ENCODE measurements around the gene MACROD2.

- TF ChIP-seq CTCF (IDR thresholded peaks at IDR 0.05) = no peak
- TF ChIP-seq POLR2A (IDR thresholded peaks at IDR 0.05) = no peak
Observed at GRCh38 chr20:14049111-14049510, 53.8 kb downstream of the MACROD2 start.
